OCI-M1 (cell line): ENCODE data around the gene ZBTB26.
"Not testable (repeated sequence)": the region's sequence is repeated elsewhere in the genome, so short reads cannot be mapped to it uniquely, and the experiment has no call there.

Experiments used
- DNase-seq: peaks from one replicate; lab custom pipeline; 2025; lab: John Stamatoyannopoulos, UW

Gene ZBTB26

GRCh38 chr9:122929796-122930354 is 1.4 kb downstream of the ZBTB26 start:
- no peak for DNase-seq

- DNase-seq, result no peak
These were observed 7.4 kb downstream of the ZBTB26 start for GRCh38 chr9:122923947-122924346.

- DNase-seq, result no peak
These were observed 8.6 kb downstream of the ZBTB26 start for GRCh38 chr9:122922713-122923112.

- no peak for DNase-seq
These were observed 13.0 kb downstream of the ZBTB26 start for GRCh38 chr9:122918310-122918709.

GRCh38 chr9:122912964-122913673 is 18.2 kb downstream of the ZBTB26 start, which contains the start of gene ZBTB6:
Gene ZBTB6 (minus strand): TSS chr9:122913323. CDS start chr9:122912072, 1,251 bp downstream.
- peak; percentile 92 for DNase-seq

GRCh38 chr9:122912671-122912963 is 18.7 kb downstream of the ZBTB26 start:
- DNase-seq, result no peak

- DNase-seq, result not testable (repeated sequence)
These were observed 25.2 kb downstream of the ZBTB26 start for GRCh38 chr9:122906122-122906521.

GRCh38 chr9:122904823-122905710 is 26.2 kb downstream of the ZBTB26 start, which contains the start of gene RC3H2:
Gene RC3H2 (minus strand): TSS chr9:122905359. CDS start chr9:122897509, 7,850 bp downstream.
- DNase-seq, result peak; percentile 100

- peak; percentile 73 for DNase-seq
These were observed 26.9 kb downstream of the ZBTB26 start for GRCh38 chr9:122904466-122904822.

GRCh38 chr9:122900791-122901190 is 30.5 kb downstream of the ZBTB26 start:
- peak; percentile 62 for DNase-seq

- no peak for DNase-seq
These were observed 33.3 kb downstream of the ZBTB26 start for GRCh38 chr9:122897969-122898368.

GRCh38 chr9:122888480-122888879 is 42.8 kb downstream of the ZBTB26 start:
- no peak for DNase-seq

GRCh38 chr9:122883125-122883524 is 48.2 kb downstream of the ZBTB26 start:
- peak; percentile 9 for DNase-seq

- DNase-seq, result no peak
These were observed 51.9 kb downstream of the ZBTB26 start for GRCh38 chr9:122879443-122879842.

GRCh38 chr9:122875523-122875922 is 55.8 kb downstream of the ZBTB26 start:
- no peak for DNase-seq

- DNase-seq, result not testable (repeated sequence)
These were observed 64.0 kb downstream of the ZBTB26 start for GRCh38 chr9:122867276-122867675.

- DNase-seq, result no peak
These were observed 65.2 kb downstream of the ZBTB26 start for GRCh38 chr9:122866079-122866478.
